Skeletal muscle satellite cell (primary cell): ENCODE measurements around the gene TNRC6C.
"Not testable (repeated sequence)": the region's sequence is repeated elsewhere in the genome, so short reads cannot be mapped to it uniquely, and the experiment has no call there.

Source experiments
- H3K27me3 ChIP-seq: 2 replicates; pipeline ENCODE4 v1.7.0; 2013; ENCODE audit warnings: low read length; ENCODE audit not compliant: control insufficient read depth, insufficient read depth
- H3K36me3 ChIP-seq: 2 replicates; pipeline ENCODE4 v1.7.0; 2013; ENCODE audit warnings: mild to moderate bottlenecking, control low read depth, low read length; ENCODE audit not compliant: insufficient read depth
- H3K4me1 ChIP-seq: 2 replicates; pipeline ENCODE4 v1.7.0; 2013; ENCODE audit warnings: low read length; ENCODE audit not compliant: control insufficient read depth, insufficient read depth
- H3K4me2 ChIP-seq: 2 replicates; pipeline ENCODE4 v1.7.0; 2013; ENCODE audit warnings: mild to moderate bottlenecking, low read length
- H3K4me3 ChIP-seq: 2 replicates; pipeline ENCODE4 v1.7.0; 2013; ENCODE audit warnings: low read length
- H3K9ac ChIP-seq: 2 replicates; pipeline ENCODE4 v1.7.0; 2013; ENCODE audit warnings: mild to moderate bottlenecking, low read depth, low read length, moderate library complexity
- H3K9me3 ChIP-seq: replicated peaks from 2 replicates; pipeline ENCODE4 v1.7.0; 2013; ENCODE audit warnings: mild to moderate bottlenecking, control low read depth, low read length

The TNRC6C gene

GRCh38 chr17:78133179-78133951, 174.9 kb downstream of the TNRC6C start:
- Histone ChIP-seq H3K4me2 (no peak overlapping the region), H3K27me3 (peaks cover 58% of the 10 kb centered on the region), H3K36me3 (no peaks in the 10 kb centered on the region), H3K4me3 (no peak overlapping the region), H3K9me3 (no peaks in the 10 kb centered on the region), H3K9ac (no peak overlapping the region), H3K4me1 (peaks cover 8% of the 10 kb centered on the region)

- no peaks in the 10 kb centered on the region for H3K36me3 ChIP-seq
- no peaks in the 10 kb centered on the region for H3K9me3 ChIP-seq
- H3K4me2 ChIP-seq: no peak overlapping the region
- H3K4me3 ChIP-seq: no peak overlapping the region
- H3K27me3 ChIP-seq: peaks cover 53% of the 10 kb centered on the region
- no peak overlapping the region for H3K9ac ChIP-seq
- H3K4me1 ChIP-seq: peaks cover 7% of the 10 kb centered on the region
Measured at GRCh38 chr17:78133971-78134898, 175.7 kb downstream of the TNRC6C start.

- Histone ChIP-seq H3K4me1 (peaks cover 7% of the 10 kb centered on the region), H3K4me3 (no peak overlapping the region), H3K9ac (no peak overlapping the region), H3K4me2 (no peak overlapping the region), H3K27me3 (peaks cover 46% of the 10 kb centered on the region), H3K9me3 (no peaks in the 10 kb centered on the region), H3K36me3 (no peaks in the 10 kb centered on the region)
Measured at GRCh38 chr17:78134899-78135385, 176.4 kb downstream of the TNRC6C start.

GRCh38 chr17:78135858-78136500, 177.5 kb downstream of the TNRC6C start:
- Histone ChIP-seq H3K4me2 (no peak overlapping the region), H3K4me1 (peaks cover 7% of the 10 kb centered on the region), H3K9me3 (no peaks in the 10 kb centered on the region), H3K9ac (no peak overlapping the region), H3K27me3 (peaks cover 40% of the 10 kb centered on the region), H3K36me3 (no peaks in the 10 kb centered on the region), H3K4me3 (no peak overlapping the region)

GRCh38 chr17:78137392-78138203, 179.1 kb downstream of the TNRC6C start:
- Histone ChIP-seq H3K4me3 (no peak overlapping the region), H3K9ac (no peak overlapping the region), H3K9me3 (no peaks in the 10 kb centered on the region), H3K27me3 (peaks cover 34% of the 10 kb centered on the region), H3K36me3 (no peaks in the 10 kb centered on the region), H3K4me1 (no peaks in the 10 kb centered on the region), H3K4me2 (no peak overlapping the region)

GRCh38 chr17:78138204-78139060, 179.9 kb downstream of the TNRC6C start:
- peaks cover 28% of the 10 kb centered on the region for H3K27me3 ChIP-seq

GRCh38 chr17:78139861-78140168, 181.3 kb downstream of the TNRC6C start:
- not testable (repeated sequence) for H3K4me2 ChIP-seq, H3K4me3 ChIP-seq, H3K36me3 ChIP-seq, H3K9ac ChIP-seq, H3K4me1 ChIP-seq, H3K9me3 ChIP-seq
- peaks cover 17% of the 10 kb centered on the region for H3K27me3 ChIP-seq

More at GRCh38 chr17:78138204-78139060, 179.9 kb downstream of the TNRC6C start:
- H3K4me2 ChIP-seq: no peak overlapping the region
- H3K4me3 ChIP-seq: no peak overlapping the region
- H3K9me3 ChIP-seq: no peaks in the 10 kb centered on the region
- no peaks in the 10 kb centered on the region for H3K4me1 ChIP-seq
- no peaks in the 10 kb centered on the region for H3K36me3 ChIP-seq
- H3K9ac ChIP-seq: no peak overlapping the region

GRCh38 chr17:78140169-78141051, 181.9 kb downstream of the TNRC6C start:
- H3K4me1 ChIP-seq: peaks cover 8% of the 10 kb centered on the region
- no peaks in the 10 kb centered on the region for H3K36me3 ChIP-seq
- no peak overlapping the region for H3K9ac ChIP-seq
- H3K27me3 ChIP-seq: peaks cover 19% of the 10 kb centered on the region
- no peak overlapping the region for H3K4me3 ChIP-seq
- no peaks in the 10 kb centered on the region for H3K9me3 ChIP-seq
- peak overlapping the region; percentile 28 for H3K4me2 ChIP-seq

GRCh38 chr17:78141437-78142118, 183.1 kb downstream of the TNRC6C start:
- peaks cover 8% of the 10 kb centered on the region for H3K4me1 ChIP-seq
- peaks cover 13% of the 10 kb centered on the region for H3K27me3 ChIP-seq
- H3K36me3 ChIP-seq: no peaks in the 10 kb centered on the region
- no peak overlapping the region for H3K4me3 ChIP-seq
- no peak overlapping the region for H3K9ac ChIP-seq
- no peaks in the 10 kb centered on the region for H3K9me3 ChIP-seq
- no peak overlapping the region for H3K4me2 ChIP-seq
